NCI-H1105 (cell line): ENCODE data around the gene PGLYRP3.

Source experiments
- DNase-seq: peaks from one replicate; lab custom pipeline; 2025; lab: John Stamatoyannopoulos, UW

PGLYRP3 gene

GRCh38 chr1:153260585-153261280 is 52.0 kb downstream of the PGLYRP3 start:
- DNase-seq, result no peak

DNA sequence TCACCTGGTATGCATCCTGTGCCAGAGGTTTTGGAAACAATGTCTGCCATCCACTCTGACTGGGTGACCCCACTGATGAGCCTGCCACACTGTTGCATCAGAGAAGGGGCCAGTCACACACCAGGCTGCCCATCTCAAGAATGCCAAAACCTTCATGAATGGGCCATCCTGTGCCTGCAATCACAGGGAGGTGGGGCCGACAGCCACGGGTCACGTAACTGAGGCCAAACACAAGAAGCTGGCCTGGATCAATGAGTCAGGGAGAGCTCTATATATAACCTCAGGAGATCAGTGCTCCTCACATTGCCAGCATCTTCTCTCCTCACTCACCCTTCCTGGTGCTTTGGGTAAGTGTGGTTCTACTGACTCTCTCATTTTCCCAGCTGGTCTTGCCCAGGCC is 53.4 kb downstream of the PGLYRP3 start, which contains the start of gene LORICRIN:
Gene LORICRIN, plus strand, starts transcription at position 301 of the 400 bp plus-strand sequence. CDS start 1,263 bp downstream, outside the sequence.
- no peak for DNase-seq

GRCh38 chr1:153253693-153254092 is 59.1 kb downstream of the PGLYRP3 start:
- no peak for DNase-seq

- DNase-seq, result no peak
These were observed 59.7 kb downstream of the PGLYRP3 start for GRCh38 chr1:153253076-153253475.

DNA sequence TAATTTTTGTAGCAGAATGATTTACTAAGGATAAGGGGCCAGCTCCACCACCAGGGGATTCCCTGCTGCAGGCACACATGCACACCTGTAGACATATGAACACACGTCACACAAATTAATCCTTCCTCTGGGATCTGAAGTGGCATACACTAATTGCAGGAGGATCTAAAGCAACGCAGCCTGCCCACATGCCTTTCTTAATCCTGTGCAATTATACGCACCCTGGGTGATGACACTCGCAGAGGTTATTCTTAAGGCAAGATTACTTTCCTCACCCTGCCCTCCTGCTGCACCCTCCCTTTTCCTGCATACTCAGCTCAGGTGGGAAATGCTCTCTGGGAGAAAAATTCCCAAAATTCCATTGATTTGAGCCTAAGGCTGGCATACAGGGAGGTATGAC is 60.8 kb downstream of the PGLYRP3 start:
- no peak for DNase-seq

GRCh38 chr1:153251562-153251961 is 61.2 kb downstream of the PGLYRP3 start:
- DNase-seq, result no peak

- no peak for DNase-seq
These were observed 61.7 kb downstream of the PGLYRP3 start for GRCh38 chr1:153251087-153251486.

- no peak for DNase-seq
These were observed 62.6 kb downstream of the PGLYRP3 start for GRCh38 chr1:153250166-153250565.

DNA sequence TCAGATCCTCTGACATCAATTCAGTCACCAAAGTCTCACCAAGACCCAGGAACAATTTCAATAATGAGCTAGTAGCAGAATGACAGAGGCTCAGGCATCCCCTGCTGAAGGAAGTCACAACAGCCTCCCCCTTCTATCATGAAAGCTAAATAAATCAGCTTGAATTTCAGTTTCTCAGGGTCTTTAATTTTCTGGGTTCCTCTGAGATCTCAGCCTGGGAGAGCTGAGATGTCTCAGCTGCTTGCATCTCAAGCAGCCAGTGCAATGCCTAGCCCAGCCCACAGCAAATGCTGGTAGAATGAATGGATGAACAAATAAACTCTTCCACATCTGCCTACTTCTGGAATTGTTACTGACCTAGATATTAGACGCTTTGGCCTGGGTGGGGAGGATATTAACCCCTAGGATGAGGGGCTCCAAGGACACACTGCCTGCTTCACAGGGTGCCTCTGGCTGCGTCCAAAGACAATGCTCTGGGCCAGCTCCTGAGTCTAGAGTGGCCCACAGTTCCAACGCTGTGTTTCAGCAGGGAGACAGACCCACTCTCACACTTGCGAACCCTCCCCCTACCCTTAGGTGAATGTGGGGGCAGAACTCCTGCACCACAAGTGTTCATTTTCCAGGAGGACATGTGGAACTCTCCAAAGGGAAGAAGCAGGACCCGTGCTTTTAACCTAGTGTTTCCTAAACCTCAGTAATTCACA is 64.4 kb downstream of the PGLYRP3 start:
- DNase-seq, result no peak
